ENCODE measurements around the gene TSC22D1. TPM values are rescaled to one million over a fixed set of nuclear protein-coding genes. Genes with fewer than 3 reads are reported as not detected.

The TSC22D1 gene
- polyA plus RNA-seq, 1 donor (not counting 4 experiments of a cell fraction or from before 2014, with no cell fraction given) = 177 TPM

DNA sequence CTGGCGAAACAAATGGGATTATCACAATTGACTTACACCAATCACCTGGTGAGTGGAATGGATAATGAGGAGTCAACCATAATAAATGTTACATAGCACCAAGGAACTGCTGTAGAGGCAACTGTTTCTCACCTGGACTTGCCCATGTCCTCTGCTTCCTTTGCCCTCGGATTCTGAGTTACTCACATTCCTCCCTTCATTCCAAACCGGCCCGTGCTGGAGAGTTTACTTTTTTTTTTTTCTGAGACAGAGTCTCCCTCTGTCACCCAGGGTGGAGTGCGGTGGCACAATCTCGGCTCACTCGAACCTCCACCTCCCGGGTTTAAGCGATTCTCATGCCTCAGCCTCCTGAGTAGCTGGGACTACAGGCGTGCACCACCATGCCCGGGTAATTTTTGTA is 41.5 kb upstream of the TSC22D1 start:
- no peak overlapping the region for H2AFZ ChIP-seq (ENCODE audit: control insufficient read depth, low read length)
- no peak overlapping the region for H3K4me3 ChIP-seq (ENCODE audit: control insufficient read depth in 2 of 3, extremely low read depth in 1 of 3, insufficient read depth in 2 of 3, low read depth in 1 of 3, low read length in 3 of 3)
- dilution Hi-C loops (cut with MboI; ENCODE audit: extremely low pct_ligation_motif_present, low sequenced_read_pairs) = no loop called here
- no peaks in the 10 kb centered on the region for H4K20me1 ChIP-seq (ENCODE audit: control insufficient read depth, extremely low read depth, insufficient read depth, low read length)
- H3K27me3 ChIP-seq (ENCODE audit: control insufficient read depth, extremely low read depth, insufficient read depth, low read length) = no peaks in the 10 kb centered on the region
- DNase-seq (ENCODE audit: low read depth, low spot score) = no peak
- no peak overlapping the region for H3K4me2 ChIP-seq (ENCODE audit: control insufficient read depth, extremely low read depth, insufficient read depth, low read depth, low read length)
- H3K9ac ChIP-seq (ENCODE audit: control insufficient read depth, extremely low read depth, insufficient read depth, low read length) = no peak overlapping the region
- H3K9me1 ChIP-seq (ENCODE audit: control insufficient read depth, extremely low read depth, insufficient read depth, low read length) = no peaks in the 10 kb centered on the region
- H3K27ac ChIP-seq (ENCODE audit: control insufficient read depth, insufficient read depth, low read length) = no peak overlapping the region
- no peaks in the 10 kb centered on the region for H3K79me2 ChIP-seq (ENCODE audit: control insufficient read depth, insufficient read depth, low read length)
- FAIRE-seq = no peak
- TF ChIP-seq, protein P1, sequence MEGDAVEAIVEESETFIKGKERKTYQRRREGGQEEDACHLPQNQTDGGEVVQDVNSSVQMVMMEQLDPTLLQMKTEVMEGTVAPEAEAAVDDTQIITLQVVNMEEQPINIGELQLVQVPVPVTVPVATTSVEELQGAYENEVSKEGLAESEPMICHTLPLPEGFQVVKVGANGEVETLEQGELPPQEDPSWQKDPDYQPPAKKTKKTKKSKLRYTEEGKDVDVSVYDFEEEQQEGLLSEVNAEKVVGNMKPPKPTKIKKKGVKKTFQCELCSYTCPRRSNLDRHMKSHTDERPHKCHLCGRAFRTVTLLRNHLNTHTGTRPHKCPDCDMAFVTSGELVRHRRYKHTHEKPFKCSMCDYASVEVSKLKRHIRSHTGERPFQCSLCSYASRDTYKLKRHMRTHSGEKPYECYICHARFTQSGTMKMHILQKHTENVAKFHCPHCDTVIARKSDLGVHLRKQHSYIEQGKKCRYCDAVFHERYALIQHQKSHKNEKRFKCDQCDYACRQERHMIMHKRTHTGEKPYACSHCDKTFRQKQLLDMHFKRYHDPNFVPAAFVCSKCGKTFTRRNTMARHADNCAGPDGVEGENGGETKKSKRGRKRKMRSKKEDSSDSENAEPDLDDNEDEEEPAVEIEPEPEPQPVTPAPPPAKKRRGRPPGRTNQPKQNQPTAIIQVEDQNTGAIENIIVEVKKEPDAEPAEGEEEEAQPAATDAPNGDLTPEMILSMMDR (optimal IDR thresholded peaks at IDR 0.05 in 1 of 3, IDR thresholded peaks at IDR 0.05 in 1 of 3, conservative IDR thresholded peaks at IDR 0.05 in 1 of 3; ENCODE audit: extremely low read depth in 1 of 3, insufficient read depth in 2 of 3, low read length in 3 of 3) = no peak
- no peak for TF ChIP-seq EZH2 (IDR thresholded peaks at IDR 0.05; ENCODE audit: low read length)
- no peaks in the 10 kb centered on the region for H3K36me3 ChIP-seq (ENCODE audit: control insufficient read depth in 2 of 2, extremely low read depth in 1 of 2, insufficient read depth in 2 of 2, low read length in 2 of 2)
- H3K4me1 ChIP-seq (ENCODE audit: control insufficient read depth, extremely low read depth, insufficient read depth, low read length) = no peaks in the 10 kb centered on the region
- H3K9me3 ChIP-seq (ENCODE audit: control insufficient read depth, low read depth, low read length) = no peaks in the 10 kb centered on the region

DNA sequence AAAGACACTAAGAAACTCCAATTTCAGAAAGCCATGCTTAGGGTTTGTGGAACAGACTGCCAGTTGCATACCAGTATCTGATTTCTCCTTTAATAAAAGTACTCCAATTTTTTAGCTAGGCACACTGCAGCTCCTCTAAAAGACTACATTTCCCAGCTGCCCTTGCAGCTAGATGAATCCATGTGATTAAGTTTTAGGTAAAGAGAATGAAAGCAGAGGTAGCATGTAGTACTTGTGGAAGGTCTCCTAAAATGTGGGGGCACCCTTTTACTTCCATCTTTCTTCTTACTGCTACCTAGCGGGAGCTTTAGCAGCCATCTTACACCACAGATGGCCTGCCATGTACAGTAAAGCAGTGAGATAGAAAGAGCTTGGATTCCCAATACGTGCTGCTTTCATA is 33.0 kb upstream of the TSC22D1 start:
- H3K36me3 ChIP-seq (ENCODE audit: control insufficient read depth in 2 of 2, extremely low read depth in 1 of 2, insufficient read depth in 2 of 2, low read length in 2 of 2) = no peaks in the 10 kb centered on the region
- H3K27me3 ChIP-seq (ENCODE audit: control insufficient read depth, extremely low read depth, insufficient read depth, low read length) = no peaks in the 10 kb centered on the region
- no peak overlapping the region for H3K27ac ChIP-seq (ENCODE audit: control insufficient read depth, insufficient read depth, low read length)
- DNase-seq (ENCODE audit: low read depth, low spot score) (no peak), FAIRE-seq (no peak)
- dilution Hi-C loops (cut with MboI; ENCODE audit: extremely low pct_ligation_motif_present, low sequenced_read_pairs) = no loop called here
- H3K4me1 ChIP-seq (ENCODE audit: control insufficient read depth, extremely low read depth, insufficient read depth, low read length) = no peaks in the 10 kb centered on the region
- no peak overlapping the region for H2AFZ ChIP-seq (ENCODE audit: control insufficient read depth, low read length)
- no peaks in the 10 kb centered on the region for H3K79me2 ChIP-seq (ENCODE audit: control insufficient read depth, insufficient read depth, low read length)
- TF ChIP-seq, protein P1 (optimal IDR thresholded peaks at IDR 0.05 in 1 of 3, IDR thresholded peaks at IDR 0.05 in 1 of 3, conservative IDR thresholded peaks at IDR 0.05 in 1 of 3; ENCODE audit: extremely low read depth in 1 of 3, insufficient read depth in 2 of 3, low read length in 3 of 3) = no peak
- no peak for TF ChIP-seq EZH2 (IDR thresholded peaks at IDR 0.05; ENCODE audit: low read length)
- no peak overlapping the region for H3K4me2 ChIP-seq (ENCODE audit: control insufficient read depth, extremely low read depth, insufficient read depth, low read depth, low read length)
- no peaks in the 10 kb centered on the region for H3K9me1 ChIP-seq (ENCODE audit: control insufficient read depth, extremely low read depth, insufficient read depth, low read length)
- no peaks in the 10 kb centered on the region for H4K20me1 ChIP-seq (ENCODE audit: control insufficient read depth, extremely low read depth, insufficient read depth, low read length)
- no peak overlapping the region for H3K4me3 ChIP-seq (ENCODE audit: control insufficient read depth in 2 of 3, extremely low read depth in 1 of 3, insufficient read depth in 2 of 3, low read depth in 1 of 3, low read length in 3 of 3)
- H3K9me3 ChIP-seq (ENCODE audit: control insufficient read depth, low read depth, low read length) = no peaks in the 10 kb centered on the region
- no peak overlapping the region for H3K9ac ChIP-seq (ENCODE audit: control insufficient read depth, extremely low read depth, insufficient read depth, low read length)

Data from keratinocyte (primary cell).